ENCODE results near the gene HCAR3. TPM values are rescaled to one million over a fixed set of nuclear protein-coding genes. Genes with fewer than 3 reads are reported as not detected.
"Not testable (repeated sequence)": the region's sequence is repeated elsewhere in the genome, so short reads cannot be mapped to it uniquely, and the experiment has no call there.

HCAR3 gene
- total and polyA plus RNA-seq, 2 of the 8 experiments (the other 6 are each of a cell fraction or from before 2014, with no cell fraction given): not detected

DNA sequence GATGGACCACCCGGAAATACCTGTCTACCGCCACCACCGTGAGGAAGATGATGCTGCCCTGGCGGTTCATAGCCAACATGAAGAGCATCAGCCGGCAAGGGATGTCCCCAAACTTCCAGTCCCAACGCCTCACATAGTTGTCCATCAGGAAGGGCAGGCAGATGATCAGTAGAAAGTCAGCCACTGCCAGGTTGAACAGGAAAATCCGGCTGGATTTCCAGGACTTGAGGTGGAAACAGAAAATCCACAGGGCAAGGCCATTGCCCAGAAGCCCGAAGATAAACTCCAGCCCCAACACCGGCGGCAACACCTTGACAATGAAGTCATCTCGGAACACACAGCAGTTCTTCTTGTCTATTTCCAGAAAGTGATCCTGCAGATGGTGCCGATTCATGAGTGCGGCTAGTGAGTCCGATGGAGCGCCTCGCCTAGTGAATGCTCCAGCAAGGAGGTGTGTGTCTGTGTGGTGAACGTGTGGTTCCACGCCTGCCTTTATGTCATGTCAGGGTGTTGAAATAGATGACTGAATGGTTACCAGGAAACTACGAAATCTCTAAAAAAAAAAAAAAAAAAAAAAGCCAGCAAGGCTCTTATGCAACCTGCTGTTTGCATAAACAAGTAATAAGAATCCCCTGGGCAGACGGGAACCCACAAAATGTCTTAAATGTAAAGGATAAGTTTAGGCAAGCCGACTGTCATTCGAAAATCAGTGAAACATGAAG is 13.6 kb downstream of the HCAR3 start, which contains the start of gene HCAR2:
HCAR2 (minus strand) TSS at position 468 of the 722 bp plus-strand sequence; CDS start at position 394, 74 bp downstream.
- H3K27me3 ChIP-seq (replicated peaks in 1 of 4; ENCODE audit: control insufficient read depth in 3 of 4, extremely low read depth in 1 of 4, insufficient read depth in 3 of 4, low read length in 3 of 4); H2BK5ac ChIP-seq (ENCODE audit: low read depth, low read length); H3K14ac ChIP-seq (ENCODE audit: insufficient read length); H3K27ac ChIP-seq (ENCODE audit: low read depth, low read length); POLR2A ChIA-PET (ENCODE audit: partially characterized antibody); H4K5ac ChIP-seq (ENCODE audit: insufficient read length, low read depth, low read length); H3K4me1 ChIP-seq (replicated peaks in 1 of 4; ENCODE audit: control insufficient read depth in 3 of 4, insufficient read depth in 4 of 4, low read length in 3 of 4); H3K79me2 ChIP-seq (ENCODE audit: control insufficient read depth in 1 of 2, insufficient read depth in 2 of 2, low read length in 2 of 2); FAIRE-seq; H3K9ac ChIP-seq (replicated peaks in 1 of 4; ENCODE audit: extremely low read depth in 1 of 4, low read depth in 3 of 4, low read length in 3 of 4); H3K23ac ChIP-seq (ENCODE audit: insufficient read length); H3K18ac ChIP-seq (ENCODE audit: extremely low read depth, low read length); H4K8ac ChIP-seq (ENCODE audit: extremely low read depth, insufficient read depth, low read length); H2AK5ac ChIP-seq (ENCODE audit: low read depth, low read length); H2BK20ac ChIP-seq (ENCODE audit: low read length); H3K4me3 ChIP-seq (ENCODE audit: extremely low read depth in 1 of 4, insufficient read depth in 2 of 4, low read depth in 3 of 4, low read length in 4 of 4); H3K4ac ChIP-seq (replicated peaks; ENCODE audit: insufficient read length, low read depth, low read length); H2BK12ac ChIP-seq (ENCODE audit: low read depth, low read length); H3K23me2 ChIP-seq (ENCODE audit: low read depth, low read length); H4K20me1 ChIP-seq (replicated peaks in 1 of 2; ENCODE audit: control insufficient read depth in 1 of 2, insufficient read depth in 2 of 2, low read length in 2 of 2); H3K36me3 ChIP-seq (ENCODE audit: control insufficient read depth in 2 of 4, insufficient read depth in 4 of 4, low read length in 3 of 4); H2AFZ ChIP-seq (ENCODE audit: low read length); H4K91ac ChIP-seq (replicated peaks; ENCODE audit: insufficient read length, low read length); H2BK15ac ChIP-seq (ENCODE audit: low read length); H3K4me2 ChIP-seq (ENCODE audit: insufficient read depth in 1 of 2, low read depth in 2 of 2, low read length in 2 of 2); H3K79me1 ChIP-seq (ENCODE audit: low read depth, low read length); CTCF ChIA-PET (ENCODE audit: partially characterized antibody); H3K9me3 ChIP-seq (ENCODE audit: insufficient read depth in 2 of 2, low read depth in 1 of 2, low read length in 1 of 2); H2BK120ac ChIP-seq (replicated peaks; ENCODE audit: low read depth, low read length); H3K56ac ChIP-seq (replicated peaks; ENCODE audit: insufficient read length, low read depth, low read length); DNase-seq (ENCODE audit: low read depth in 1 of 2, low spot score in 2 of 2): not testable (repeated sequence)
- 87% methylated on average over 21 of the region's 22 CpGs; no CpG with 5 or more reads in 1 of the 2 experiments for WGBS, 2 experiments (ENCODE audit: extremely low coverage in 1 of 2, insufficient coverage in 1 of 2, insufficient read length in 1 of 2, insufficient replicate concordance in 2 of 2, low coverage in 1 of 2, low lambda C conversion rate in 2 of 2, missing lambda C conversion rate in 1 of 2)

DNA sequence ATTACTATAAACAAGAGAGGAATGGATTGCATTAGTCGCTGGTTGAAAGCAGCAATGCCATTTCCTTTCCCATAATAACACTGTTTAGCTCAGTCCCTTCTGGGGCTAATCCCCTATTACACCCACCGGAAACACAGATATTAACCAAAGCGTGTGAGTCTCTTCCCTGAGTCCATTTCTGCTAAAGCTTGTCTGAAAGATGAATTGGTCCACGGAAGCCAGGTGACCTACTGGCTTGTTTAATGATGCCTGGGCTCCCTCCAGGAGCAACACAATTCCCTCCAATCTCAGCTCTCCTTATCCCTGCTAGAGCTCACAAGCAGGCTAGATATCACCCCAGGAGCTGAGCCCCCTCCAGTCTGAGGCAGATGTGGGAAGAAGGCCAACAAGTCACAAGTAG is 15.1 kb downstream of the HCAR3 start:
- H3K4me3 ChIP-seq (ENCODE audit: extremely low read depth in 1 of 4, insufficient read depth in 2 of 4, low read depth in 3 of 4, low read length in 4 of 4); H4K20me1 ChIP-seq (replicated peaks in 1 of 2; ENCODE audit: control insufficient read depth in 1 of 2, insufficient read depth in 2 of 2, low read length in 2 of 2); H2BK12ac ChIP-seq (ENCODE audit: low read depth, low read length); H4K8ac ChIP-seq (ENCODE audit: extremely low read depth, insufficient read depth, low read length); POLR2A ChIA-PET (ENCODE audit: partially characterized antibody); H2BK15ac ChIP-seq (ENCODE audit: low read length); H2BK120ac ChIP-seq (replicated peaks; ENCODE audit: low read depth, low read length); H4K91ac ChIP-seq (replicated peaks; ENCODE audit: insufficient read length, low read length); H3K79me1 ChIP-seq (ENCODE audit: low read depth, low read length); H3K36me3 ChIP-seq (ENCODE audit: control insufficient read depth in 2 of 4, insufficient read depth in 4 of 4, low read length in 3 of 4); H3K23me2 ChIP-seq (ENCODE audit: low read depth, low read length); H3K18ac ChIP-seq (ENCODE audit: extremely low read depth, low read length); FAIRE-seq; CTCF ChIA-PET (ENCODE audit: partially characterized antibody); H3K27ac ChIP-seq (ENCODE audit: low read depth, low read length); H3K23ac ChIP-seq (ENCODE audit: insufficient read length); H3K14ac ChIP-seq (ENCODE audit: insufficient read length); H2BK5ac ChIP-seq (ENCODE audit: low read depth, low read length); H3K27me3 ChIP-seq (replicated peaks in 1 of 4; ENCODE audit: control insufficient read depth in 3 of 4, extremely low read depth in 1 of 4, insufficient read depth in 3 of 4, low read length in 3 of 4); H3K9ac ChIP-seq (replicated peaks in 1 of 4; ENCODE audit: extremely low read depth in 1 of 4, low read depth in 3 of 4, low read length in 3 of 4); H3K4me1 ChIP-seq (replicated peaks in 1 of 4; ENCODE audit: control insufficient read depth in 3 of 4, insufficient read depth in 4 of 4, low read length in 3 of 4); H3K79me2 ChIP-seq (ENCODE audit: control insufficient read depth in 1 of 2, insufficient read depth in 2 of 2, low read length in 2 of 2); H2BK20ac ChIP-seq (ENCODE audit: low read length); H3K4me2 ChIP-seq (ENCODE audit: insufficient read depth in 1 of 2, low read depth in 2 of 2, low read length in 2 of 2); H4K5ac ChIP-seq (ENCODE audit: insufficient read length, low read depth, low read length); DNase-seq (ENCODE audit: low read depth in 1 of 2, low spot score in 2 of 2); H2AFZ ChIP-seq (ENCODE audit: low read length); H3K4ac ChIP-seq (replicated peaks; ENCODE audit: insufficient read length, low read depth, low read length); H3K56ac ChIP-seq (replicated peaks; ENCODE audit: insufficient read length, low read depth, low read length); H2AK5ac ChIP-seq (ENCODE audit: low read depth, low read length); H3K9me3 ChIP-seq (ENCODE audit: insufficient read depth in 2 of 2, low read depth in 1 of 2, low read length in 1 of 2): not testable (repeated sequence)
- 82% methylated on average over 4 of the region's 4 CpGs; no CpG with 5 or more reads in 1 of the 2 experiments for WGBS, 2 experiments (ENCODE audit: extremely low coverage in 1 of 2, insufficient coverage in 1 of 2, insufficient read length in 1 of 2, insufficient replicate concordance in 2 of 2, low coverage in 1 of 2, low lambda C conversion rate in 2 of 2, missing lambda C conversion rate in 1 of 2)

All from H1 (cell line).